ENCODE measurements around the gene ARHGAP25.

DNA sequence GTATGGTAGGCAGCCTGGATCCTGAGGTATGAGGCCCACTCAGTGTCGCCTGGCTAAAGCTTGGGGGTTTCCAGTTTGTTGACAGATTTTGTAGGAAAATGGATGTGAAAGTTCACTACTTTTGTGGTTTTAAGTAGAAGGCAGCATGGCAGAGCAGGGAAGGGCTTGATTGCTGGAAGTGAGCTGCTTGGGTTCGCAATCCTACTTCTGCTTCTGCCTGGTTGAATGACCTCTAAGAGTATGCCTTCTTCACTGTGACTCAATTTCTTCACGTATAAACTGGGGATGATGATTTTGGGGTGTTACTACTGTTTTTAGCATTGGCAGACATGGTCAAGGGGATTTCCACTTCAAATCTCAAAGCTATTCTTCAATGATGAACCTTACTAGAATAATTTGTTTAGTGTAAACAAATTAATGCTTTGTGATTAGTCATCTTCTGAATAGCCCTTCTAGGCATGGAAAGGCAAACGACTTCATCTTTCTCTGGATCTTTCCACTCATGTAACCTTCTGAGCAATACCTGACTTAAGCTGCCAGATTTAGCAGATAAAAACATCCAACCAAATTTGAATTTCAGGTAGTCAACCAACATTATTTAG, 123.3 kb downstream of the ARHGAP25 start:
- TF ChIP-seq, protein P1, sequence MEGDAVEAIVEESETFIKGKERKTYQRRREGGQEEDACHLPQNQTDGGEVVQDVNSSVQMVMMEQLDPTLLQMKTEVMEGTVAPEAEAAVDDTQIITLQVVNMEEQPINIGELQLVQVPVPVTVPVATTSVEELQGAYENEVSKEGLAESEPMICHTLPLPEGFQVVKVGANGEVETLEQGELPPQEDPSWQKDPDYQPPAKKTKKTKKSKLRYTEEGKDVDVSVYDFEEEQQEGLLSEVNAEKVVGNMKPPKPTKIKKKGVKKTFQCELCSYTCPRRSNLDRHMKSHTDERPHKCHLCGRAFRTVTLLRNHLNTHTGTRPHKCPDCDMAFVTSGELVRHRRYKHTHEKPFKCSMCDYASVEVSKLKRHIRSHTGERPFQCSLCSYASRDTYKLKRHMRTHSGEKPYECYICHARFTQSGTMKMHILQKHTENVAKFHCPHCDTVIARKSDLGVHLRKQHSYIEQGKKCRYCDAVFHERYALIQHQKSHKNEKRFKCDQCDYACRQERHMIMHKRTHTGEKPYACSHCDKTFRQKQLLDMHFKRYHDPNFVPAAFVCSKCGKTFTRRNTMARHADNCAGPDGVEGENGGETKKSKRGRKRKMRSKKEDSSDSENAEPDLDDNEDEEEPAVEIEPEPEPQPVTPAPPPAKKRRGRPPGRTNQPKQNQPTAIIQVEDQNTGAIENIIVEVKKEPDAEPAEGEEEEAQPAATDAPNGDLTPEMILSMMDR (IDR thresholded peaks at IDR 0.05; ENCODE audit: extremely low read depth in 1 of 2, insufficient read depth in 1 of 2, low read depth in 1 of 2, low read length in 2 of 2): no peak
- TF ChIP-seq POLR2A (IDR thresholded peaks at IDR 0.05; ENCODE audit: low read depth, low read length) (no peak), EZH2 (IDR thresholded peaks at IDR 0.05; ENCODE audit: borderline replicate concordance, low read depth, low read length, severe bottlenecking) (no peak)
- TF ChIP-seq, protein P2, sequence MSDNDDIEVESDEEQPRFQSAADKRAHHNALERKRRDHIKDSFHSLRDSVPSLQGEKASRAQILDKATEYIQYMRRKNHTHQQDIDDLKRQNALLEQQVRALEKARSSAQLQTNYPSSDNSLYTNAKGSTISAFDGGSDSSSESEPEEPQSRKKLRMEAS (IDR thresholded peaks at IDR 0.05; ENCODE audit: insufficient read depth, insufficient read length): no peak

Data from endothelial cell of umbilical vein (primary cell).